ENCODE measurements around the gene VPS11.
A peak's percentile ranks its signal among the peaks of the same experiment; 100 is the strongest.
"Not testable (repeated sequence)": the region's sequence is repeated elsewhere in the genome, so short reads cannot be mapped to it uniquely, and the experiment has no call there.

Gene VPS11

GRCh38 chr11:119038884-119039283 lies 28.7 kb upstream of the VPS11 start:
- no peaks in the 10 kb centered on the region for H3K9me3 ChIP-seq (ENCODE audit: control insufficient read depth, insufficient read depth, low read length)
- H3K4me2 ChIP-seq (ENCODE audit: low read length), result no peak overlapping the region
- no peaks in the 10 kb centered on the region for H3K27me3 ChIP-seq (ENCODE audit: control insufficient read depth, low read length)
- H3K4me1 ChIP-seq (ENCODE audit: control insufficient read depth, low read length), result peaks cover 12% of the 10 kb centered on the region
- TF ChIP-seq, protein P1, sequence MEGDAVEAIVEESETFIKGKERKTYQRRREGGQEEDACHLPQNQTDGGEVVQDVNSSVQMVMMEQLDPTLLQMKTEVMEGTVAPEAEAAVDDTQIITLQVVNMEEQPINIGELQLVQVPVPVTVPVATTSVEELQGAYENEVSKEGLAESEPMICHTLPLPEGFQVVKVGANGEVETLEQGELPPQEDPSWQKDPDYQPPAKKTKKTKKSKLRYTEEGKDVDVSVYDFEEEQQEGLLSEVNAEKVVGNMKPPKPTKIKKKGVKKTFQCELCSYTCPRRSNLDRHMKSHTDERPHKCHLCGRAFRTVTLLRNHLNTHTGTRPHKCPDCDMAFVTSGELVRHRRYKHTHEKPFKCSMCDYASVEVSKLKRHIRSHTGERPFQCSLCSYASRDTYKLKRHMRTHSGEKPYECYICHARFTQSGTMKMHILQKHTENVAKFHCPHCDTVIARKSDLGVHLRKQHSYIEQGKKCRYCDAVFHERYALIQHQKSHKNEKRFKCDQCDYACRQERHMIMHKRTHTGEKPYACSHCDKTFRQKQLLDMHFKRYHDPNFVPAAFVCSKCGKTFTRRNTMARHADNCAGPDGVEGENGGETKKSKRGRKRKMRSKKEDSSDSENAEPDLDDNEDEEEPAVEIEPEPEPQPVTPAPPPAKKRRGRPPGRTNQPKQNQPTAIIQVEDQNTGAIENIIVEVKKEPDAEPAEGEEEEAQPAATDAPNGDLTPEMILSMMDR (IDR thresholded peaks at IDR 0.05; ENCODE audit: low read depth, low read length, poor library complexity, severe bottlenecking), result no peak
- H3K36me3 ChIP-seq (ENCODE audit: control insufficient read depth, low read length), result no peaks in the 10 kb centered on the region
- H3K9me2 ChIP-seq (replicated peaks; ENCODE audit: control insufficient read depth, low read length), result no peaks in the 10 kb centered on the region
- peaks cover 9% of the 10 kb centered on the region; the same call in 1 of the 2 replicates for H3F3A ChIP-seq (ENCODE audit: control insufficient read depth, insufficient read depth)
- H4K20me1 ChIP-seq (ENCODE audit: control insufficient read depth, insufficient read depth, low read depth, low read length), result no peaks in the 10 kb centered on the region
- H3K79me2 ChIP-seq (ENCODE audit: control insufficient read depth, low read length), result no peaks in the 10 kb centered on the region
- H3K27ac ChIP-seq (ENCODE audit: low read depth, low read length), result no peak overlapping the region
- no peak overlapping the region for H3K4me3 ChIP-seq (ENCODE audit: low read length)

DNA sequence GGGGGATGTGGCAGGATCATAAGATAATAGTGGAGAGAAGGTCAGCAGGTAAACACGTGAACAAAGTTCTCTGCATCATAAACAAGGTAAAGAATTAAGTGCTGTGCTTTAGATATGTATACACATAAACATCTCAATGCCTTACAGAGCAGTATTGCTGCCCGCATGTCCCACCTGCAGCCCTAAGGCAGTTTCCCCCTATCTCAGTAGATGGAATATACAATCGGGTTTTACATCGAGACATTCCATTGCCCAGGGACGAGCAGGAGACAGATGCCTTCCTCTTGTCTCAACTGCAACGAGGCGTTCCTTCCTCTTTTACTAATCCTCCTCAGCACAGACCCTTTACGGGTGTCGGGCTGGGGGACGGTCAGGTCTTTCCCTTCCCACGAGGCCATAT lies 28.1 kb upstream of the VPS11 start:
- H3K9me3 ChIP-seq (ENCODE audit: control insufficient read depth, insufficient read depth, low read length); H3K36me3 ChIP-seq (ENCODE audit: control insufficient read depth, low read length); H3K79me2 ChIP-seq (ENCODE audit: control insufficient read depth, low read length); H4K20me1 ChIP-seq (ENCODE audit: control insufficient read depth, insufficient read depth, low read depth, low read length); H3F3A ChIP-seq (ENCODE audit: control insufficient read depth, insufficient read depth); H3K27me3 ChIP-seq (ENCODE audit: control insufficient read depth, low read length); H3K9me2 ChIP-seq (replicated peaks; ENCODE audit: control insufficient read depth, low read length); H3K27ac ChIP-seq (ENCODE audit: low read depth, low read length): not testable (repeated sequence)
- peak overlapping the region; percentile 48 for H3K4me2 ChIP-seq (ENCODE audit: low read length)
- peak overlapping the region; percentile 9; the same call in 1 of the 2 replicates for H3K4me3 ChIP-seq (ENCODE audit: low read length)
- H3K4me1 ChIP-seq (ENCODE audit: control insufficient read depth, low read length), result peaks cover 12% of the 10 kb centered on the region

- peaks cover 9% of the 10 kb centered on the region; the same call in 1 of the 2 replicates for H3F3A ChIP-seq (ENCODE audit: control insufficient read depth, insufficient read depth)
- TF ChIP-seq, protein P1 (IDR thresholded peaks at IDR 0.05; ENCODE audit: low read depth, low read length, poor library complexity, severe bottlenecking), result no peak
- no peak for TF ChIP-seq EZH2phosphoT487 (IDR thresholded peaks at IDR 0.05; ENCODE audit: borderline replicate concordance, low read length)
- H3K27me3 ChIP-seq (ENCODE audit: control insufficient read depth, low read length), result no peaks in the 10 kb centered on the region
- H3K36me3 ChIP-seq (ENCODE audit: control insufficient read depth, low read length), result peaks cover 21% of the 10 kb centered on the region; the same call in 1 of the 2 replicates
- H3K9me2 ChIP-seq (replicated peaks; ENCODE audit: control insufficient read depth, low read length), result no peaks in the 10 kb centered on the region
- H3K4me3 ChIP-seq (ENCODE audit: low read length), result no peak overlapping the region
- H3K27ac ChIP-seq (ENCODE audit: low read depth, low read length), result no peak overlapping the region
- H3K4me2 ChIP-seq (ENCODE audit: low read length), result no peak overlapping the region
- H3K79me2 ChIP-seq (ENCODE audit: control insufficient read depth, low read length), result no peaks in the 10 kb centered on the region
- no peaks in the 10 kb centered on the region for H3K9me3 ChIP-seq (ENCODE audit: control insufficient read depth, insufficient read depth, low read length)
- H4K20me1 ChIP-seq (ENCODE audit: control insufficient read depth, insufficient read depth, low read depth, low read length), result no peaks in the 10 kb centered on the region
- H3K4me1 ChIP-seq (ENCODE audit: control insufficient read depth, low read length), result peaks cover 12% of the 10 kb centered on the region
These were observed 25.6 kb upstream of the VPS11 start for GRCh38 chr11:119041821-119042514.

GRCh38 chr11:119042927-119043326 lies 24.7 kb upstream of the VPS11 start:
- no peak overlapping the region for H3K4me2 ChIP-seq (ENCODE audit: low read length)
- no peaks in the 10 kb centered on the region for H3K9me2 ChIP-seq (replicated peaks; ENCODE audit: control insufficient read depth, low read length)
- no peaks in the 10 kb centered on the region for H3K79me2 ChIP-seq (ENCODE audit: control insufficient read depth, low read length)
- H3K4me3 ChIP-seq (ENCODE audit: low read length), result no peak overlapping the region
- H3K36me3 ChIP-seq (ENCODE audit: control insufficient read depth, low read length), result peaks cover 30% of the 10 kb centered on the region
- H4K20me1 ChIP-seq (ENCODE audit: control insufficient read depth, insufficient read depth, low read depth, low read length), result 0 out of 2 replicates have a peak, but pooled peaks cover under 1% of the 10 kb centered on the region
- peaks cover 12% of the 10 kb centered on the region for H3K4me1 ChIP-seq (ENCODE audit: control insufficient read depth, low read length)
- TF ChIP-seq, protein P1 (IDR thresholded peaks at IDR 0.05; ENCODE audit: low read depth, low read length, poor library complexity, severe bottlenecking), result no peak
- no peak for TF ChIP-seq EZH2phosphoT487 (IDR thresholded peaks at IDR 0.05; ENCODE audit: borderline replicate concordance, low read length)
- peaks cover 9% of the 10 kb centered on the region; the same call in 1 of the 2 replicates for H3F3A ChIP-seq (ENCODE audit: control insufficient read depth, insufficient read depth)
- H3K27ac ChIP-seq (ENCODE audit: low read depth, low read length), result no peak overlapping the region
- no peaks in the 10 kb centered on the region for H3K27me3 ChIP-seq (ENCODE audit: control insufficient read depth, low read length)
- H3K9me3 ChIP-seq (ENCODE audit: control insufficient read depth, insufficient read depth, low read length), result no peaks in the 10 kb centered on the region

Measured in DOHH2 (cell line).